ENCODE measurements around the gene SLC4A7. TPM values are rescaled to one million over a fixed set of nuclear protein-coding genes. Genes with fewer than 3 reads are reported as not detected.
"Not testable (repeated sequence)": the region's sequence is repeated elsewhere in the genome, so short reads cannot be mapped to it uniquely, and the experiment has no call there.

The SLC4A7 gene
- total RNA-seq, 4 donors from 2014 or later: 23.1 to 62.9 (median 43.6) TPM

DNA sequence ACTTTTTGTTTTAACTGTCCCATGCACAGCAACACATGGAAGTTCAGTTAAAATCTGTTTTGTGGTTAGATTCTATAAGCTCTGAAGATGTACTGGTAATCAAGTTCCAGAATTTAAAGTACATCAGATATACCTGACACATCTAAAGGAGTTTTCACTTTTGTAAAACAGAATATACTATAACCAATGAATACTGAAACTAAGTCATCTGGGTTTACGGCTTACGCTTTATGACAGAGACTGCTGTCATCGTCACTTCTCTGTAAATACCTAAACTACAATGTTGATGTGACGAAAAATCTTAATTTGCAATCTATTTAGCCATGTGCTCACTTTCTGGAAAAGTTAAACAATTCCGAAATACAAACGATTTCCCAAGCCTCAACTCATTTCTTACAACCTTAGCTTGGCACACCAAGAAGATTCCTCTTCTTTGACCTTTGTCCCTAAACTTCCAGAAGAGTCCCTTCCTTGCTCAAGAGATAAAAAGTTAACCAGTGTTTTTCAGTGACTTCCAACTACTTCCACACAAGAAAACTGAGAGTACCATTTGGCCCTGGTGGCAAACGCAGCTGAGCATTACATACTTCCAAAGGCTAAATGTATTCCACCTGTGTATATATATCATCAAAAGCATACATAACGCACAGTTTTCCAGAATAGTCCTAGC, 58.2 kb downstream of the SLC4A7 start:
- H3K27me3 ChIP-seq: no peaks in the 10 kb centered on the region
- no peak for ATAC-seq
- no peak overlapping the region for H3K27ac ChIP-seq
- peaks cover 0 to 7% (median 0%) of the 10 kb centered on the region in 3 donors for H3K4me1 ChIP-seq
- WGBS, 2 donors (ENCODE audit: low coverage in 1 of 2): 79 to 88% methylated on average over 7 to 8 of the region's 8 CpGs
- H3K4me3 ChIP-seq: no peak overlapping the region
- no peaks in the 10 kb centered on the region for H3K9me3 ChIP-seq
- H3K36me3 ChIP-seq: peaks cover 0 to 39% of the 10 kb centered on the region in 2 donors
- TF ChIP-seq POLR2A (IDR thresholded peaks at IDR 0.05): no peak
- no peak for TF ChIP-seq EP300 (IDR thresholded peaks at IDR 0.05)
- no peak for TF ChIP-seq CTCF (IDR thresholded peaks at IDR 0.05)
- no peak for TF ChIP-seq POLR2AphosphoS5 (IDR thresholded peaks at IDR 0.05)

GRCh38 chr3:27424812-27425521, 59.2 kb downstream of the SLC4A7 start:
- H3K27ac ChIP-seq, H3K4me1 ChIP-seq, ATAC-seq, H3K9me3 ChIP-seq, H3K27me3 ChIP-seq, H3K4me3 ChIP-seq: not testable (repeated sequence)
- peaks cover 0 to 46% of the 10 kb centered on the region in 2 donors for H3K36me3 ChIP-seq
- 87 to 92% methylated on average over 9 of the region's 13 CpGs for WGBS, 2 donors (ENCODE audit: low coverage in 1 of 2)

DNA sequence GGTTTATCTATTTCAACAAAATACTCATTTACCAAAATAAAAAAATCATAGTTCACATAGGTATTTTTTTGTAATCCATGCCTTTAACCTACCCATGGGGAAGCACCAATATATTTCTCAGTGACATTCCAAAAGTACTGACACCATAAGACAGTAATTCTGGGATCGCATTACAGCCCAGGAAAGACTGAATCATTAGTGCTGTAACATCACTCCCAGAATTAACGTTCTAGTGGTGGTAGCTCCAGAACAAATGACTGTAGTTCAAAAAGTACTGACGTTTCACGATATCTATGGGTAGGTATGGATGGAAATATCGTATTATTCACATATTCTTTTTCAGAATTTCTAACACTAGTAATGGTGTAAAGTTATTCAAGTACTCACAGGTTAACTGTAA, 60.7 kb downstream of the SLC4A7 start:
- H3K4me3 ChIP-seq: no peak overlapping the region
- peaks cover 0 to 46% of the 10 kb centered on the region in 2 donors for H3K36me3 ChIP-seq
- no peak for ATAC-seq
- H3K27ac ChIP-seq: no peak overlapping the region
- H3K27me3 ChIP-seq: no peaks in the 10 kb centered on the region
- WGBS, 2 donors (ENCODE audit: low coverage in 1 of 2): 72 to 77% methylated on average over 5 of the region's 5 CpGs
- TF ChIP-seq EP300 (IDR thresholded peaks at IDR 0.05): no peak
- no peak for TF ChIP-seq CTCF (IDR thresholded peaks at IDR 0.05)
- no peak for TF ChIP-seq POLR2AphosphoS5 (IDR thresholded peaks at IDR 0.05)
- TF ChIP-seq POLR2A (IDR thresholded peaks at IDR 0.05): no peak
- H3K4me1 ChIP-seq: no peaks in the 10 kb centered on the region
- H3K9me3 ChIP-seq: no peaks in the 10 kb centered on the region

- TF ChIP-seq POLR2AphosphoS5 (IDR thresholded peaks at IDR 0.05) (no peak), CTCF (IDR thresholded peaks at IDR 0.05) (no peak), EP300 (IDR thresholded peaks at IDR 0.05) (no peak), POLR2A (IDR thresholded peaks at IDR 0.05) (no peak)
- Histone ChIP-seq H3K9me3 (no peaks in the 10 kb centered on the region), H3K4me1 (no peaks in the 10 kb centered on the region), H3K4me3 (no peak overlapping the region), H3K27me3 (no peaks in the 10 kb centered on the region), H3K36me3 (peaks cover 4 to 54% of the 10 kb centered on the region in 2 donors), H3K27ac (no peak overlapping the region)
- WGBS, 2 donors (ENCODE audit: low coverage in 1 of 2): 79 to 83% methylated on average over 2 of the region's 2 CpGs
- ATAC-seq: no peak
Measured at GRCh38 chr3:27422617-27423016, 61.6 kb downstream of the SLC4A7 start.

GRCh38 chr3:27415202-27415601, 69.0 kb downstream of the SLC4A7 start:
- H3K4me1 ChIP-seq: no peaks in the 10 kb centered on the region
- H3K27ac ChIP-seq: no peak overlapping the region
- peaks cover 5 to 69% of the 10 kb centered on the region in 2 donors for H3K36me3 ChIP-seq
- H3K9me3 ChIP-seq: no peaks in the 10 kb centered on the region
- ATAC-seq: no peak
- H3K4me3 ChIP-seq: no peak overlapping the region
- no peaks in the 10 kb centered on the region for H3K27me3 ChIP-seq
- TF ChIP-seq POLR2A (IDR thresholded peaks at IDR 0.05) (no peak), CTCF (IDR thresholded peaks at IDR 0.05) (no peak), POLR2AphosphoS5 (IDR thresholded peaks at IDR 0.05) (no peak), EP300 (IDR thresholded peaks at IDR 0.05) (no peak)
- 78 to 85% methylated on average over 1 of the region's 1 CpG for WGBS, 2 donors (ENCODE audit: low coverage in 1 of 2)
